SK-N-SH treated with all-trans-retinoic acid at 6 μM for 48 hours (cell line): ENCODE data around the gene SCD5.

Experiments
- ATAC-seq: fragments of 200-7000 bp; cut with Tn5 transposase; 3 replicates; pipeline ENCODE4 v1.9.1; 2020; ENCODE audit warnings: mild to moderate bottlenecking, moderate library complexity
- BACH2 ChIP-seq: fragments of 250-450 bp; sonication (Bioruptor Pico); IDR thresholded peaks from 2 replicates; pipeline ENCODE4 v1.9.0; 2021; ENCODE audit warnings: mild to moderate bottlenecking, borderline replicate concordance
- CREB5 ChIP-seq: fragments of 250-450 bp; sonication (Bioruptor Pico); IDR thresholded peaks from 2 replicates; pipeline ENCODE4 v1.5.1; 2020; ENCODE audit warnings: low read depth, mild to moderate bottlenecking, moderate library complexity
- CSDC2 ChIP-seq: fragments of 250-450 bp; sonication (Bioruptor Pico); IDR thresholded peaks from 2 replicates; pipeline ENCODE4 v1.5.0; 2020; ENCODE audit warnings: mild to moderate bottlenecking, moderate library complexity
- CSRNP3 ChIP-seq: fragments of 250-450 bp; sonication (Bioruptor Pico); IDR thresholded peaks from 2 replicates; pipeline ENCODE4 v1.5.1; 2021; ENCODE audit warnings: mild to moderate bottlenecking, moderate library complexity
- ESRRG ChIP-seq: fragments of 250-450 bp; sonication (Bioruptor Pico); IDR thresholded peaks from 2 replicates; pipeline ENCODE4 v1.6.1; 2021; ENCODE audit warnings: mild to moderate bottlenecking
- GLIS3 ChIP-seq: fragments of 250-450 bp; sonication (Bioruptor Pico); IDR thresholded peaks from 2 replicates; pipeline ENCODE4 v1.5.0; 2020; ENCODE audit warnings: mild to moderate bottlenecking, moderate library complexity
- ISL1 ChIP-seq: fragments of 250-450 bp; sonication (Bioruptor Pico); IDR thresholded peaks from 2 replicates; pipeline ENCODE4 v2.1.2; 2022; ENCODE audit warnings: mild to moderate bottlenecking, moderate library complexity
- OSR1 ChIP-seq: fragments of 250-450 bp; sonication (Bioruptor Pico); IDR thresholded peaks from 2 replicates; pipeline ENCODE4 v1.8.0; 2022; ENCODE audit warnings: moderate library complexity, mild to moderate bottlenecking, inconsistent platforms
- PATZ1 ChIP-seq: fragments of 250-450 bp; sonication (Bioruptor Pico); IDR thresholded peaks from 2 replicates; pipeline ENCODE4 v1.8.0; 2020; ENCODE audit warnings: mild to moderate bottlenecking, moderate library complexity, borderline replicate concordance
- POU6F1 ChIP-seq: fragments of 250-450 bp; sonication (Bioruptor Pico); IDR thresholded peaks from 2 replicates; pipeline ENCODE4 v1.8.0; 2021; ENCODE audit warnings: low read depth, mild to moderate bottlenecking, moderate library complexity, borderline replicate concordance
- PPARA ChIP-seq: fragments of 250-450 bp; sonication (Bioruptor Pico); IDR thresholded peaks from 2 replicates; pipeline ENCODE4 v1.5.0; 2020; ENCODE audit warnings: mild to moderate bottlenecking, borderline replicate concordance
- RARB ChIP-seq: fragments of 250-450 bp; sonication (Bioruptor Pico); IDR thresholded peaks from 2 replicates; pipeline ENCODE4 v1.8.0; 2021; ENCODE audit warnings: mild to moderate bottlenecking, moderate library complexity
- SNAI2 ChIP-seq: fragments of 250-450 bp; sonication (Bioruptor Pico); IDR thresholded peaks from 2 replicates; pipeline ENCODE4 v1.5.0; 2020; ENCODE audit warnings: mild to moderate bottlenecking, moderate library complexity
- TCF4 ChIP-seq: fragments of 250-450 bp; sonication (Bioruptor Pico); IDR thresholded peaks from 2 replicates; pipeline ENCODE4 v1.8.0; 2021; ENCODE audit warnings: mild to moderate bottlenecking, moderate library complexity, borderline replicate concordance
- TOX ChIP-seq: fragments of 250-450 bp; sonication (Bioruptor Pico); IDR thresholded peaks from 2 replicates; pipeline ENCODE4 v1.8.0; 2021; ENCODE audit warnings: mild to moderate bottlenecking, moderate library complexity, borderline replicate concordance
- TSHZ2 ChIP-seq: fragments of 250-450 bp; sonication (Bioruptor Pico); IDR thresholded peaks from 2 replicates; pipeline ENCODE4 v1.5.0; 2020; ENCODE audit warnings: mild to moderate bottlenecking, moderate library complexity
- ZC3H10 ChIP-seq: fragments of 250-450 bp; sonication (Bioruptor Pico); IDR thresholded peaks from 2 replicates; pipeline ENCODE4 v1.5.1; 2021; ENCODE audit warnings: mild to moderate bottlenecking, moderate library complexity
- ZFP3 ChIP-seq: fragments of 250-450 bp; sonication (Bioruptor Pico); IDR thresholded peaks from 2 replicates; pipeline ENCODE4 v1.5.0; 2020; ENCODE audit warnings: mild to moderate bottlenecking, moderate library complexity
- ZFP30 ChIP-seq: fragments of 450-650 bp; formaldehyde crosslinking; IDR thresholded peaks from 2 replicates; pipeline ENCODE4 v1.5.0; 2022; ENCODE audit warnings: mild to moderate bottlenecking, moderate library complexity
- ZNF70 ChIP-seq: fragments of 450-650 bp; formaldehyde crosslinking; IDR thresholded peaks from 2 replicates; pipeline ENCODE4 v1.5.0; 2020; ENCODE audit warnings: mild to moderate bottlenecking, moderate library complexity
- ZNF8 ChIP-seq: fragments of 450-650 bp; formaldehyde crosslinking; IDR thresholded peaks from 2 replicates; pipeline ENCODE4 v1.5.0; 2020; ENCODE audit warnings: mild to moderate bottlenecking, moderate library complexity

The SCD5 gene

GRCh38 chr4:82604522-82604921 is 194.1 kb downstream of the SCD5 start:
- no peak for TF ChIP-seq ZNF70 (CRISPR knock-in tag)
- no peak for TF ChIP-seq ZFP3
- TF ChIP-seq TOX = no peak
- no peak for TF ChIP-seq TCF4 (CRISPR knock-in tag)
- no peak for TF ChIP-seq ZFP30 (CRISPR knock-in tag)
- TF ChIP-seq PPARA (CRISPR knock-in tag) = no peak
- no peak for TF ChIP-seq ESRRG (CRISPR knock-in tag)
- TF ChIP-seq CSDC2 (CRISPR knock-in tag) = no peak

GRCh38 chr4:82601242-82602015 is 197.2 kb downstream of the SCD5 start:
- ATAC-seq = no peak
- TF ChIP-seq ZC3H10 (CRISPR knock-in tag) (no peak), ESRRG (CRISPR knock-in tag) (no peak), ZNF8 (no peak), RARB (CRISPR knock-in tag) (no peak), SNAI2 (CRISPR knock-in tag) (no peak), POU6F1 (no peak), GLIS3 (CRISPR knock-in tag) (no peak), PPARA (CRISPR knock-in tag) (no peak), BACH2 (CRISPR knock-in tag) (no peak), CSDC2 (CRISPR knock-in tag) (no peak), CSRNP3 (CRISPR knock-in tag) (no peak), ZFP3 (no peak), TOX (no peak), ISL1 (CRISPR knock-in tag) (no peak), OSR1 (no peak), CREB5 (CRISPR knock-in tag) (no peak), TCF4 (CRISPR knock-in tag) (no peak), TSHZ2 (CRISPR knock-in tag) (no peak)

More at GRCh38 chr4:82604522-82604921, 194.1 kb downstream of the SCD5 start:
- ATAC-seq = no peak

- no peak for TF ChIP-seq PPARA (CRISPR knock-in tag)
- TF ChIP-seq CSDC2 (CRISPR knock-in tag) = no peak
- TF ChIP-seq TOX = no peak
- TF ChIP-seq PATZ1 (CRISPR knock-in tag) = no peak
- ATAC-seq = 0 out of 3 replicates have a peak, but pooled peaks have one; percentile 24
Observed at GRCh38 chr4:82599336-82599735, 199.3 kb downstream of the SCD5 start.
